NCI-H2171 (cell line): ENCODE measurements around the gene DSE.

Experiments
- DNase-seq: peaks from one replicate; lab custom pipeline; 2025; lab: John Stamatoyannopoulos, UW

Gene DSE

DNA sequence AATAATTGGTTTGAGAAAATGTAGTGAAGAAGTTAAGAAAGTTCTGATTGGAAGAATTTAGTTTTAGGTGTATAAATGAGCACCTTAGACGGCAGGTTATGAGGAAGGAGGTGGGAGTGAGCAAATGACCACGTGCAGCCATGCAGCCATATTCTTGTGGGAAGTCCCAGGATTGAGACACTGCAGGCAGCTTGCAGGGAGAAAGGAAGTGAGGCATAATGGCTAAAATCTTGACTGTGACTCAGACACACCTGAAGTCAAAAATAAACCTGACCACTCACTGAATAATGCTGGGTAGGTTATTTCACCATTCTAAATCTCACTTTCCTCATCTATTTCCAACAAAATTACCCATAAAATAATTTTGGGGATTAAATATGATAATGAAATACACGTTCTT lies 16.6 kb downstream of the DSE start:
- no peak for DNase-seq

DNA sequence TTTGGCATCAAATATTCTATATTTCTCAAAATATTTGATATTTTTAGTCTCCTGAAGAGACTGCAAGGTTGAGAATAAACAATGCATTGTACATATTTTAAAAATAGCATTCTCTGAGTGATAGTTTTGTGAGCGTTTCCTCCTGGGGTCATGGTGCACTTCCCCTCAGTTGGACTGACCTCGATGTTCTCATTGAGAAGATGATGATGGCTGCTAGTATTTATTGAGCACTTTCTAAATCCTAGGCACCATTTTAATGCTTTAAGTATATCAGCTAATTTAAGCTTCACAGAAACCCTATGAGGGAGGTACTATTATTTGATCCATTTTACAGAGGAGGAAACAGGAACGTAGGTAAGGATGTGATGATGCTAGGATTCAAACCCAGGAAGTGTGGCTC lies 18.2 kb downstream of the DSE start:
- no peak for DNase-seq

DNA sequence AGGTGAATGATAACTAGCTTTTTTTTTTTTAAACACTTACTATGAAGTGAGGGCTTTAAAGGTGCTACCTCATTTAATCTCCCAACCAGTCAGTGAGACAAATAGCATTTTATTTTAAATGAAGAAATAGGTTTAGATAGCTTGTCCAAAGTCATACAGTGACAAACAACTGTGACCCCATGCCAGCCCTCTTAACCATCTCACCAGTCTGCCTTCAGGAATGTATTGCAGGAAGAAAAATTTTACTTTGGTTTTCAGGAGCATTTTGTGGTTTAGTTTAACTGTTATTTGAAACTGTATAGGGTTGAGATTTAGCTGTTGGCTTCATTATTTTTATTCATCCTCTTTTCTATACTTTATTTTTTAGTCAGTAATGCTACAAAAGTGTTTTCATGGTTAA lies 18.6 kb downstream of the DSE start:
- no peak for DNase-seq

DNA sequence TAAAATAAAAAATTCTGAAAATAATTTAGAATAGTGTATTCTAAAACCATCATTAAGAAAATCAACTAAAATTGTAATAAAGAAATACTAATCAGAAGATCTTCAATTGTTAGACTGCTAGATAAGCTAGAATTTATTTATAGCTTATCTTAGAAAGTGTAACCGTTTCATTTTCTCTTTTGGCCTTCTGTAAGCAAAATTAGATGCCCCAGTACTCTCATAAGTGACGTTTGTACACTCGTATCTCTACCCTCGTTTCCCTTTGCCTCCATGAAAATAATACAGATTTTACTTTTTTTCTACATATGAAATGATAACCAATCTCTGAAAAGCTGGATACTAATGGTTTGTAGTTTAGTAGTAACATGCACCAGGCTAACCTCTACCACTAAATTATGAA lies 19.8 kb downstream of the DSE start:
- DNase-seq: no peak

DNA sequence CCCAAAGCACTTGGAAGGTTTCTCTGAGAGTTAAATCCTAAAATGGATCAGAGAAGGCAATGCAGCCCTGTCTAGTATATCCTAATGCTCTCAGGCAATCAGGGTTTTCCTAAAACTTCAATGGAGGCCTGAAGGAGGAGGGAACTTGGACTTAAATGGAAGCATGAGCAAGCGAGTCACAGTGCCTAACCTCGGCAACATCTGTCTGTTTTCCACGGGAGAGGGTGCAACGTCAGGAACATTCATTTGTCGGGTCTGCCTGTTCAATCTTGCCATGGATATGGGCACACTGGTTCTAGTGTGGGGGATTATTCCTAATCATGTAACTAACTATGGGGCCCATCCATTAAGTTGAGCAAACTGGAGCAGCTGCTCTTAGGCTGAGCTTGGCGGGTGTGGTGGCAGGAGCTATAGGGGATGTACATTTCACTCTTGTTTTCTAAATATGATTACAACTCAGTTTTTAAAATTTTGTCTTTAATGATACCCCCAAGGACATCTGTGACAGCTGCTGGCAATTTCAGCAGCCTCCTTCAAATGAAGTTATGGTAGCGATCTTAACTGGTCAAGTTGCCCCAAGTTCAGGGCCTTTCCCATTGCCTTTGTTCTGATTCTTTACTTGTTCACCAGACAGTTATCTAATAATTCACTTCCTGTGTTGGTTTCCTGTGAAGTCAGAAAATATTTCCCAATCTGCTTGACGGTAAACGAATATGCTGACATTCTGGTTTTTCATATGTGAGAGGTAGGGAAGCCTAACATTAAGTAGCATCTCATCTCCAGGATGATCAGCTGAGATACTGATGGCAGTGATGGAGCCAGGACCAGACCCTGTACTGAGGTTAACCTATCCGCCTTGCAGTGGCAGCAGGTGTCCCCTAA lies 21.6 kb downstream of the DSE start:
- no peak for DNase-seq

DNA sequence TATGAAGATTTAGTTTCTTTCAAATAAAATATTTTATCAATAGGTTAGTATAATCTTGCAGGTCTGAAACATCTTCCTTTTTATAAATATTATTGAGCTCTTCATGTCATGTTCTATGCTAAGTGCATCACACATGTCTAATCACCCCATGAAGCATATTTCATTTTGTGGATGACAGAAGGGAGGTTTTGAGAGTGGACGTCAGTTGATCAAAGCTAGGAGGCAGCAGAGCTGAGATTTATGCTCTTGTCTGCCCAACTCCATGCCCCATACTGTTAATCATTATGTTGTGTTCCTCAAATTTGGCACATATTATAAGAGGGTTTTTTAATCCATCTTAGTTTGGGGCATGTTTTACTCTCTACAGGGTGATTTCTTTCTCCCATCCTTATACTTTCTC lies 22.7 kb downstream of the DSE start:
- DNase-seq: no peak

DNA sequence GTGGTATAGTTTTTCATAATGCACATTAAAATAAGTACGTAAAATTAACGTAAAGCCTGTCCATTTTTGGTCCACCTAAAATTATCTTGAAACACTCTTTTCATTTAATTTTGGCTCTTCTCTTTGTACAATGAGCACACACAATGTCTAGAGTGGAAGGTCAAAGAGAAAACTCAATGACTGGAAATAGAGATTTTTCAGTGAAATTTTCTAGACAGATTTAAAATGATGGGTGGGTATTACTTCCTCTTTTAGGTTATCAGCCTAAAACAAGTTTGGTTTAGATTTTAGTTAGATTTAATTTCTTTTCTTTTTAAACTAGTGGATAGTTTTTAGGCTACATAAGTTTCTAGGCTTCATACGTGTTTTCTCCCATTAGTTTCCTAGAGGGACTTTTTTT lies 24.9 kb downstream of the DSE start:
- no peak for DNase-seq

DNA sequence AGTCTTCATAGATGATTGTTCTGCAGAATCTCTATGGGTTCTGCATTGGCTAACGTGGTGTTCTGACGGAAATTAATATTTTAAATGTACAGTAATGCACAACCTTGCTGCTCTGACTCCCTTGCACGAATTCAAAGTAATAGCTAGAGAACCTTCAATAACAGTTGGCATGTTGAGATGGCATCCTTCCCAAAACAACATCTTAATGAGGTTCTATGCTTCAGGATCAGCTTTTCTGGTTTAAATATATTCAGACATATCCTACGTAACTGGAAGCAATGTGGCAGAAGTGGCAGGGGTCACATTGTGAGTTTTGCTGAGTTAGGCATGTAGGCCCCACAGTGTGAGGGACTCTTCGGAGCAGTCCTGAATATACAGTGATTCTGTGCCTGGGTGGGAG lies 25.7 kb downstream of the DSE start:
- no peak for DNase-seq

DNA sequence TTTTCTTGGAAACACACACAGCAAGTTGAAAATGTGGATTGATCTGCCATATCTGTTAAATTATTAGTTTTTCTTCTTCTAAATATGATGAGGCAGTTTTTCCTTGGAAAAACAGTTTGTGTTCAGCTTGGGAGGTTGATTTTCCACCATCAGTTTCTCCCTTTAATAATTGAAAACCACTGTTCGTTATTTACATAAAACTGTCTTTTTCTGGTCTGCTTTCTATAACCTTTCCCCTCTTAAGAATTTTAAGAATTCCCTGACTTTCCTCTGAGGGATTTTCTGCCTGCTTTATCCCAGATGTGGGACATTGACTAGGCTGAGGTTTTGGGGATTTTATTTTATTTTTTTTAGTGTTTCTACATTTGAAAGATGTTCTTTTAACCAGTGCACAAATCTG lies 27.2 kb downstream of the DSE start:
- no peak for DNase-seq

DNA sequence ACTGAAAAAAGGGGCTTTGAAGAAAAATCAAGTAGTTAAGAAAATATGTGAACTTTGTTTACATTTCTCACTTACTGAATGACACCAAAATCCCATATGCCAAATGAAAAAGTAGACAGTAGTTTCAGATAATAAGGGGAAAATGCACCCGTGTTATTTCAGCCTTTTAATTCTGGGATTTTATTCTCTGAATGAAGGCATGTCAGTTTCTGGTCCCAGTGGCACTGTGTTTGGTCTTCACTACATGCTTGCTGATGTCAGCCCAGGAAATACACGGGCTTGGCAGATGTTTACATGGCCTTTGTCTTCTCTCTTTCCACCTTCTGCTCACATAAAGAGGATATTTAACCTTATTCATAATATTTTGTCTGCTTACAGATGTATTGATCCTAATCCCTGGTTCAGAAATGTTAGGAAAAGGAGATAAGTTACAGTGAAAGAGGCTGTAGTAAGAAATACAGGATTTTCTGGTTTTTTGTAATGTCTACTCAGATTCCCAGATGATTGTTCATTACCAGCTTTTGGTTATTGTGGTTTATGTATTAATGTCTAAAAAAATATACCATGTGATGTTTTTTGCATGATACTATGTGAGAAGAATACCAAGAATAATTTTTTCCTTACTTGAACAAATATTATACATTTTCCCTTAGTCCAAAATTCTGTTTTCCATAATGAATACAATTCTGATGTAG lies 27.7 kb downstream of the DSE start:
- DNase-seq: no peak

DNA sequence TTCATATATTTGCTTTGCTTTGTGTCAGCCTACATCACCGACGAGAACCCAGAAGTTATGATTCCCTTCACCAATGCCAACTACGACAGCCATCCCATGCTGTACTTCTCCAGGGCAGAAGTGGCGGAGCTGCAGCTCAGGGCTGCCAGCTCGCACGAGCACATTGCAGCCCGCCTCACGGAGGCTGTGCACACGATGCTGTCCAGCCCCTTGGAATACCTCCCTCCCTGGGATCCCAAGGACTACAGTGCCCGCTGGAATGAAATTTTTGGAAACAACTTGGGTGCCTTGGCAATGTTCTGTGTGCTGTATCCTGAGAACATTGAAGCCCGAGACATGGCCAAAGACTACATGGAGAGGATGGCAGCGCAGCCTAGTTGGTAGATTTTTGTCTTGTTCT lies 28.5 kb downstream of the DSE start:
- DNase-seq: no peak

DNA sequence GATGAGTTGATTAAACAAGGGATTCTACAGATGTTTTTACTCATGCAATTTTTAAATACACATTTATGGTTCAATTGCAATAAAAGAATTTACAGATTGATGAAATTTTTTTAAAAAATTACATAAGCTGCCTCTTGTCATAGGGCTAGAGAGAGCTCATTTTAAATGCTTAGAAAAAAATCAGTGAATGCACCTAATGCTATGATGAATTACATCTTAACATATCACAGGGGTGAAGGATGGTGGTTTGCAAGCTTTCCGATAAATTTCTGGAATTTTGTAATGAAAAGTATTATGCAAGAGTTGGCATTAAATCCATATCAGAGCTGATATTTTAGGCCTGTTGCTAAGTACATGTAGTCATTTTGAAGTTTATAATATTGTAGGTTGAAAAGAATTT lies 29.6 kb downstream of the DSE start:
- DNase-seq: no peak

DNA sequence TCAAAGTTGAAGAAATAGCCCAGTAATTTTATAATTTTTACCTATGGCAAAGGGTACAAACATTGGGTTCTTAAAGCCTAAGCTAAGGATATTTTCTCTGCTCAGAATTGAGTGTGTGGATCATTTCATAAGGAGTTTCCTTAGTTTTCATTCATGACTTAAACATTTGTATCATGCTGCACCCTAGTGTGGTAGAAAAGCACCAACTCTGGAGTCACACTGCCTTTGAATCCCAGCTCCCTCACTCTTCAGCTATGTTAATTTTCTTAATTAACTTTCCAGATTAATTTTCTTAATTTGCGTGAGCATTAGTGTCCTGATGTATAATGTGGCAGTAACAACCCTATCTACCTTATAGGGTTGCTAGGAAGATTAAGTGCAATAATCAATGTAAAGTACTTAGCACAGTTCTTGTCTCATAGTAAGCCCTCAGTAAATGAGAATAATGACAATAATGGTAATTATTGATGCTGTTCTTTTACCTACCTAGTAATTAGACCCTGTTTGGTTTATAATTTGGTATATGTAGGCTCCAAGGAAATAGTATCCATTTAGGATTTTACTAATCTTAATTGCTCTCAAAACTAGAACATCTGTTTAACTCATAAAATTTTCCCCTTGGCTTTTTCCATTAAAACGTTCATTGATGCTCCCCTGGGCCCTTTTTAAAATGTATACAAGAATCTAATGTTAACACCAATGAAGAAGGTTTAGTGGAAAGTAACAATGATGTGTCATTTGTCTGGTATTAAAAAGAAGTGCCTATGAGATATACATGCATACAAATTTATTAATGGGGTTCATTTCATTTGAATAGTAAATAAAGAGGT lies 31.6 kb downstream of the DSE start:
- DNase-seq: no peak

DNA sequence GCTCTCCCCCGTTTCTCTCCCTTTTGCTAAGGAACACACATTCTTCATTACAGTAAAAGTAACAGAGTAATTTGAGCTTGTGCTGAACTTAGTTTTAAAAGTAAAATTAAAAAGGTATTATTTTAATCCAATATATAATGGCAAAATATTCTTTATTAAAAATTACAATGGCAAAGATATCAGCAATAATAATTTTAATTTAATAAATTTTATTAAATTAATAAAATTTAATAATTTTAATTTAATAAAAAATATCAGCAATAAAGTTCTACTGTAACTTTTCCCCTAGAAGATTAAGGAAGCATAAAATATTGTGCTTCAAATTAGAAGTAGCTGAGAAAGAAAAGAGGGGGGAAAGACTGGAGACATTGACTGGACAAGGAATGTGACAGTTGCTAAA lies 32.5 kb downstream of the DSE start:
- DNase-seq: no peak

DNA sequence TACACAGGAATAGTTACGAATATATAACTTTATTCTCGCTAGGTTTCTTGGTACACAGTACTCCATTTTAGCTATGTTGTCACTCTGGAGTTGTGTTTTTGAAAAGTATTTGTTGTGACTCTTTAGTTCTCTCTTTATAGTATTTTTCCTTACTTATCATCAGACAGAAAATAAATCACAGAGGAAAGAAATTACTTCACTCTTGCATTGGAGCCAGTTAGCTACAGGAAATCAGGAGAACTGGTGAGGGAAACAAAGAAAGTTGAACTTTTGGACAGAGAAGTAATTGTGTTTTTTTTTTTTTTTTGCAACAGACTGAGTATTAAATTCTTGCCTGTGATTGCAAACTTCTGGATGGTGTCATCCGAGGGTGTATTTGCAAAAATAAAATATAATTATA lies 33.9 kb downstream of the DSE start:
- DNase-seq: no peak

DNA sequence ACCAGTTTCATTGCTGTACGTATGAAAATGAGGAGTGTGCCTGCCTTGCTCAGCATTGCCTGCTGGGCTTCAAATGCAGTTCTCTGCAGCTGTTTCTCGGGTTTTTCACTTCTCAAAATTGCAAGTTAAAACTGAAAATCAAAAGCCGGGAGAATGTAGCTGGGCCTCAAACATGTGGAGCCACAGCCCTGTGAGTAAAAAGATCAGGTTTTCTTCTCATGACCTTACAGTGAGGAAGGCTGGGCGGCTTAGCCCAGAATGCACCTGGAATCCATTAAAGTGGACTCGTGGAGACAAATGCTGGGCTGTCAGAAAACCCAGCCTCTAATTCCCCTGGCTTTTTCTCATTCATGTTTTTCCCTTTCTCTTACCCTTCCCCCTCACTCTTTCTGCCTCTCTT lies 34.4 kb downstream of the DSE start:
- no peak for DNase-seq

DNA sequence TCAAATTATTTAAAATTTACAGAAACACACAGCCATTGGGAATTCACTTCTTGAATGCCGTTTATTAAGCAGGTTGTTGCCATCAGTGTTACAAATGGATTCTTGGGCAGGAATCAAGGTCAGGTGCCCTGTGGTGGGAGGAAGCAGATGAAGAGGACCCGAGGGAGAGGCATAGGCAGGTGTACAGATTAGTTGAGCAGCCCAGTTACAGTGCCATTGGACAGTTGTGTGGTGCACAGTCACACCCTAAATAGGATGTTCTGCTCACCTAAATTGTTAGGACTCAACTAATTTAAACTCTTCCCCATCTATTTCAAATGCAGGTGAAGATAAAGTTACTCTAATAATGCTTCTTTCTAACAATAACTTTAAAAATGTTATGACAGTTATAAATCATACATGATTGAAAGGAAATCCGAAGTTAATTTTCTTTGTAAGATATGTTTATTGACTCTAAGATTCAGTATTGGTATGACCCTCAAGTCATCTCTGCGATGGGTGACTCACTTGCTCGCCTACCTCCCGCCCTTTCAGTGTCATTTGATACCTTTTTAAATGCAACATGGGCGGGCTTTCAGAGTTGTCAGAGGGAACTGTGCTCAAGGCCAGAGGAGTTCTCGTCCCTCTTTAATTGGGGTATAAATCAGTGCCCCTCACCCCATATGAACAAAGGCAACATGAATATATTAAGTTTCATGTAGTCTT lies 35.1 kb downstream of the DSE start:
- DNase-seq: no peak

DNA sequence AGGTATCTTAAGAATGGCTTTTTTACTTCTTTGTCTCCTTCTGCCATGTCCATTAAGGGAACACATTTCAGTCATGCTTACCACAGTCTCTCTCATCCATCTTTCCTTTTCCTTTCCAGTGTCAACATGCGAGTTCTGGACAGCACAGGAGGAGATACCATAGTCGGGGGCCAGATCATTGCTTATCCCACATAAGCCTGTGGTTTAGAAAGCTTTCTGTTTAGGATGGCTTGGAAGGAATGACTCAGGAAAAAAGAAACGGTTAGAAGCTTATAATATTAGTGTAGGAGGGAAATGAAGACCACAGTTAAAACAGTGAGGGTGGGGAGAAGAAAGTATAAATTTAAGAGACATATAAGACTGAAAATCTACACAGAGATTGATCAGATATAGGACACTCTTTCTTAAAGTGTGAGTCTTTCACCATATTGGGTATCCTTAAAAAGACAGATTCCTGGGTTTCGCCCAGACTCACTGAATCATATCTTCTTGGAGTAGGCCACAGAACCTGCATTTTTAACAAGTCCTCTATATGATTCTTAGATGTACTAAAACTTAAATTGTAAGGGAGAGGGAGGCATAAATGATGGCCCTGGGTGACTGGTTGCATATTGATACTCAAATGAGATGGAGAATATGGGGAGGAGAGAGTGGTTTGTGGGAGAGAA lies 36.1 kb downstream of the DSE start:
- DNase-seq: no peak

DNA sequence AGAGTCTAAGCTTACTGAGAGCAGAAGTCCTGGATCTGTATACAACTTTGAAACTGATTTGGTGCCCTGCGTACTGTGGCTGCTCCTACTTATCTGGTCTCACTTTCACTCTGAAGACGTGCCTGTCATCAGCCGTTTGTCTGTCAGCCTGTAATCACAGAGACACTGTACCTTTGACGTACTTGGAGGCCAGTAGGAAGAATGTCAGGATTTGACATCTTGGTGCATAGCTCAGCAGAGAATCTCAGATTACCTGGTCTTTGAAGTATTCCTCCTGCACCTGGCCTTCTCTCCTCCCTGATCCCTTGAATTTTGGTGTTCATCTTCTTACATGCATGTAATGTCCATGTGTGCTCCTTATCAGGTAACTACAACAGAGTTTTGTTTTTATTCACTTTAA lies 37.7 kb downstream of the DSE start:
- no peak for DNase-seq

DNA sequence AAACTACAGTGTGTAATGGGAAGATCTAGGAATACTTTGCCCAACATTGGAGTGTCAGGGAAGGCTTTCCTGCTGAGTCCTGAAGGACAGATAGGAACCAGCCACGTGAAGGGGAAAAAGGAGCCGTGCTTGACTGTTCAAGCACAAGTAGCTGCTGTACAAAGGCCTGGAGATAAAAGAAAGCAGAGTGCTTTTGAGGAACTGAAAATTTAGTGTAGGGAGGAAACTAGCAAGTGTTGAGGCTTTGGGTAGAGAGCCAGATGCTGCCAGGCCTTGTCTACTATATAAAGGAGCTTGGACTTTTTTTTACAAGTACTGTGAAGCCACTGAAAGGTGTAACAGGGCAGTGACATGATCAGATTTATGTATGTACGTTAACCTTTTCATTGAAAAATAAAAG lies 39.0 kb downstream of the DSE start:
- no peak for DNase-seq

DNA sequence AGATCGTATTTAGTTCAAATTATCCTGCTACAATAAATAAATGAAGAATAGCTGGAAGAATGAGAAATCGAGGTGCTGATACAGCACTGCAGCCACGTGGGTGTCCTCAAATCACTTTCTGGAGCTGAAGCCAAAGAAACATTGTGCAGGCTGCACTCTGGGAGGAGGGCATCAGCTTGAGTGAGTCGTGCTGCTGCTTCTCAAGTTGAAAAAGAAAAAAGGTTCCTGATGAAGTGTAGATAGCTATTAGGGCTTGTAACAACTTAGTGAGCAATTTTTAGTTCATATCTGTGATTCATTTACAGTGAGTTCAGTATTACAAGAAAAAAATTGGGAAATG lies 40.5 kb downstream of the DSE start:
- DNase-seq: no peak

DNA sequence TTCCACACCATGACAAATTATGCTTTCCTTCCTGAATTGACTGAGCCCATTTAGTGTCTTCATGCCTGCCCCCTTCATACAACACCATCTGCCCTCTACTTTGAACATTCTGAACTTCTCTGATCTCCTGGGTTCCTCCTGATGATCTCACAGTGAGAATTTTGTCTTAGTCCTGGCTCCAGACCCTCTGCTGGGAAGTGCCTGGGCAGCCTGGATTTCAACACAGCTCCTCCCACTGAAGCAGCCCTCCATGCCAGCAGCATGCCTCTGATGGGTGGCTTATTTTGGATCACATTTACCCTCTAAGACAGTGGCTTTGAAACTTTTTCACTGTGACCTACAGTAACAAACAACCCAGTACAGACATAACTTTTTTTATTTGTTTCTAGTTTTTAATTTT lies 41.5 kb downstream of the DSE start:
- no peak for DNase-seq
